GM18526 (cell line): ENCODE measurements around the gene PRKCZ.

ENCODE experiments used
- POLR2A ChIP-seq: IDR thresholded peaks from 3 replicates; pipeline ENCODE4 v1.6.1; 2011; ENCODE audit not compliant: insufficient read length; ENCODE audit errors: extremely low read depth

Gene PRKCZ

DNA sequence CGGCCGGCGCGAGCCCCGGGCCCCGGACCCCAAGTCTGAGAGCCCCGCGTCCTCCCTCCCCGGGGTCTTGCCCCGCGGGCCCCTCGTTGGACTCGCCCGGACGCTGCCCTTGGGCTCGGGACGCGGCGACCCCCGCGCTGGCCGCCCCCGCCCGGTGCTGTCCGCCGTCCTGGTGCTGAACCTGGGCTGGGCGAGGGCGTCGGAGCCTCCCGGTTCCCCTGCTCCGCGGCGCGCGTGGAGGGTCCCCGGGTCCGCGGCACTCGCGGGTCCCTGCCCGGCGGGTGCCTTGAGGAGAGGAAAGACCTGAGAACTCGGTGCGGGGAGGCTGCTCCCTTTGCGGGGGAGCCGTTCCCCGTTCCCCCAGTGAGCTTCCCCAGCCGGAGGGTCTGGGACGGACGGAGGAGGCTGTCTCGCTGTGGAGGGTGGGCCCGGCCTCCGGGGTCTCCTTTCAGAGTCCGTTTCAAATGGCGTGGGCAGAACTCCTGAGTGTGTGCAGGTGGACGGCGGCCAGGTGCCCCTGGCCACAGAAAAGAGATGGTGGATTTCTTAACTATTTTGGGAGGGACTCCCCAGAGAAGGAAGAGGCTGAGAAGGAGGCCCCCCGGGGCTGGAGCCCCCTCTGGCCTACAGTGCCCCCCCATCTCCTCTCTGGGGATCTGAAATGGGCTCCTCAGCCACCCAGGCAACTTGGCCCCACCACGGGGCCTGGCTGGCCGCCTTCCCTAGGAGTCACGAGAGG is 30.5 kb upstream of the PRKCZ start:
- no peak for TF ChIP-seq POLR2A

DNA sequence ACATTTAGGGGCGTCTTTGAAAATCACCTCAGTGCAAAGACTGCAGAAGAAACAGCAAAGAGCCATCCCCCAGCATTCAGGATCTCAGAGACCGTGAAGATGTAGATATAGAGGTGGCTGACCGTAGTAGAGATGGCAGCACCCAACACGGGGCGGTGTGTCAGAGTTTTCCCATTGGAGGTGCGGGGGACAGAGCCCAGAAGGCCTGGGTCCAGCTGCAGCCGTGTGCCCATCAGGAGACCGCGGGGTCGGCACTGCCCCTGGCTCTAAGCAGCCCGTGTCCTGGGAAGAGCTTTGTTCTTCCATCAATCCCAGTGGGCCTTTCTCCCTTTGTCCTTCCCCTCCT is 29.9 kb upstream of the PRKCZ start:
- TF ChIP-seq POLR2A, result no peak

DNA sequence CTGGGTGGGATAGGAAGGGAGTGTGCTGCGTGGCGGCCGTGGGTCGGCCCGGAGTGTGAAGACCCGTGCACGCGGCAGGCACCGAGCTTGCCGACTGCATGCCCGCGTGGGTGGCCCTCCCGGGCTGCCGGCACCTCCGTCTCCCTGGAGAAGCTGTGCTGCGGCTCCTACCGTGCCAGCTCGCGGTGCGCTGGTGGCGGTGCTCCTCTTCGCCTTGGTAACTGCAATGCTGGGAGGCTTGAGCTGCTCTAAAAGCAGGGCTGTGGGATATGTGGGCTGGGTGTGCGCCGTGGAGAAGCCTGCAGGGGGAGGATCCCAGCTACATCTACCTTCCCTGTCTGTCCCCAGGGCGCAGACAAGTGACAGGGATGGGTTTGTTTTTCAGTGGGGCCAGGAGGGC is 28.7 kb upstream of the PRKCZ start:
- TF ChIP-seq POLR2A, result no peak

DNA sequence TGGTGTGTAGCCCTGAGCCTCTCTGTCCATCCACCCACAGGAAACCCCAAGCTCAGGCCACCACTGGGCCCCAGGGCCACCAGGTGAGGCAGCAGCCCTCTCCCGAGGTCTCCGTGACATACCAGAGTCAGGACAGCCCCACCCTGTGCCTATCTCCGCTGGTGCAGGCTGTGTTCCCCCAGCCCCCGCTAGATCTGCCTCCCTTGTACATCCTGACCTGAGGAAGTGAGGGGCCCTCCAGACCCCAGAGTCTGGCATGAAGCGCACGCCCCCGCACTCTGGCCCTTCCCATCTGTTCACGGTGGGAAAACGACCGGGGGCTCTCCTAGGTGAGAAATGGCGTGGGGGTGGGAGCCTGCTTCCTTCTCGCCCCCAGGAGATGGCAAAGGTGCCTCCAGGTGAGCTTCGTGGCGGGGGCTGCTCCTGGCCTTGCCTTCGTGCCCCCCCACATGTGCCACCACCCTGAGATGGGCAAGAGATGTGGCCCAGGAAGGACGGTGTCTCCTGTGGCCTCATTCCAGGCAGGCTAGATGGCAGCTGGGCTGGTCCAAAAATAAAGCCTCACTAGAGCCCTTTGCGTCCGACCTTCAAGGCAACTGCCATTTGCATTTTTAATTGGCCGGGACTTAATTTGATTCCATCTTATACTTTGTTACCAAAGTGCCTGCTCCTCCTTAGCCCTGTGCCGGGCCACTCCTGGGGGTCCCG is 28.0 kb upstream of the PRKCZ start:
- no peak for TF ChIP-seq POLR2A

DNA sequence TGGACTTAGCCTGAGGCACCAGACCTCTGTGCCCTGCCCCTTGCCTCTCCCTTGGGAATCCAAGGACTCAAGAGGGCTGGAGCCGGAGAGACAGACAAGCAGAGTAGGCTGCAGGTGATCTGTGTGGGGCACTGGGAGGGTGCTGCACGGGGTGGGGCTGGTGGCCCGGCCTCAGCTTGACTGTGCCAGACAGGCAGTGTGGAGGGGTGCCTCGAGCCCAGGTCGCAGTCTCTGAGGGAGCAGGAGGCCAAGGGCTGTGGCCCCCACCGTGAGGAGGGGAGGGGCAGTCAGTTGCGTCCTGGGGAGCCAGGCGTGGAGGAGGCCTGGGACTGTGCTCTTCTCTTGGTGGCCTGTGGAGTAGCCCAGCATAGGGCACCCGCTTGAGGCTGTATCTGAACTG is 27.0 kb upstream of the PRKCZ start:
- TF ChIP-seq POLR2A, result no peak

DNA sequence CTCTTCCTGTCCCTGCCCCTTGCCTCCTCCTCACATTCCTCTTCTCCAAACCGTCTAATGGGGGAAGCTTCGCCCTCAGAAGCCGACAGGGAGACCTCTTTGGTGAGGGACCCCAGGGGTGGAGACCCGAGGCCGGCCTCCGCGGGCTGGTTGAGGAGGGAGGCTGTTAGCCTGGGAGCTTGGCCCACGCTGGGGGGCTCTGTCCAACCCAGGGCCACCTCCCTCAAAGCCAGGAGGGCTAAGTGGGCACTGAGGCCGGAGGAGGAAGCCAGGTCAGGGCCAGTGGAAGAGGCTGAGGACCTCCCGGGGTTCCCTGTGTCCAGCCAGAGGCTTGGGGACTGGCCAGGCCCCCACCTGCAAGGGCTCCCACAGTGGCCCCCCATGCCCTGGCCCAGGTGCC is 25.8 kb upstream of the PRKCZ start:
- no peak for TF ChIP-seq POLR2A

DNA sequence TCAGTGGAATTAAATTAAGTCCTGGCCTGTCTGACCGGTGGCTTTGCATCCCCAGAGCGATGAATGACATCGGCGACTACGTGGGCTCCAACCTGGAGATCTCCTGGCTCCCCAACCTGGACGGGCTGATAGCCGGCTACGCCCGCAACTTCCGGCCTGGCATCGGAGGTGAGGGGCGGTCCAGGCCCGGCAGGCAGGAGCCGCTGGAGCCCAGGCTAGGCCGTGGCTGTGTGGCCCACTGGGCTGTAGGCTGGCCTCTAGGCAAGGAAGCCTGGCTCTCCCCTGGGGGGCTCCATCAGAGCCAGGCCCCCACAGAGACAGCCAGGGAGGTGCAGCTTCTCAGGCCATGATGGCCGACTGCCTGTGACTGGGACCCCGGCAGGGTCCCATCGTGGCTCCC is 25.3 kb upstream of the PRKCZ start:
- no peak for TF ChIP-seq POLR2A

DNA sequence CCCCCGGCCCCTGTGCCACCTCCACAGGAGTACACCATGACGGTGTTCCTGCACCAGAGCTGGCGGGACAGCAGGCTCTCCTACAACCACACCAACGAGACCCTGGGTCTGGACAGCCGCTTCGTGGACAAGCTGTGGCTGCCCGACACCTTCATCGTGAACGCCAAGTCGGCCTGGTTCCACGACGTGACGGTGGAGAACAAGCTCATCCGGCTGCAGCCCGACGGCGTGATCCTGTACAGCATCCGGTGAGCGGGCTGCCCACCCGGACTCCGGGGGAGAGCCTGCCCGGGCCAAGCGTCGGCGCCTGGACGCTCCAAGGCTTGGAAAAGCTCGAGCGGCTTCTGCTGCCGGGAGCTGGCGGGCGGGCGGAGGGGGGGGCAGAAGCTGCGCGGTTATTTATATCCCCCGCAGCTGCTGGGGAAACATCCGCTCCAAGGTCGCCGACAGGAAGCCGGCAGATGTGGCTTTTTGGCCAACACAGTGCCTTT is 24.7 kb upstream of the PRKCZ start:
- TF ChIP-seq POLR2A, result no peak

DNA sequence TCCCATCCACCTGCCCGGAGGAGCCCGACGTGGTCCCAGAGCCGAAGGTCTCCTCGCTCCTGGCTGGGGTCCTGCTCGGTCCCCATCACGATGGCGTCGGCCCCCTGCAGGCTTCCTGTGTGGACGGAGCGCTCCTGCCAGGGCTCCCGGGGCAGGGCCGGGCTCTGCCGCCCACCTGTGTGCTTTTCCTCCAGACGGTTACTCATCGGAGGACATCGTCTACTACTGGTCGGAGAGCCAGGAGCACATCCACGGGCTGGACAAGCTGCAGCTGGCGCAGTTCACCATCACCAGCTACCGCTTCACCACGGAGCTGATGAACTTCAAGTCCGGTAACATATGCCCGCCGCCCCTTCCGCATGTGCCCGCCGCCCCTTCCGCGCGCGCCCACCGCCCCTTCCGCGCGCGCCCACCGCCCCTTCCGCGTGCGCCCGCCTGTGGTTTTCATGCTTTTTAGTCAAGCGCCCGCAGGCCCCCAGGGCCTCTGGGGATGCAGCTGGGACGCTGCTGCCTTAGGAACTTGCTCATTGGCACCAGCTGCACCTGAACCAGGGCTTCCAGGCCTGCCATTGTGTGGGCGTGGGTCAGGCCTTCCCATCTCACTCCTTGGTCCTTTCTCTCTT is 22.1 kb upstream of the PRKCZ start:
- no peak for TF ChIP-seq POLR2A

DNA sequence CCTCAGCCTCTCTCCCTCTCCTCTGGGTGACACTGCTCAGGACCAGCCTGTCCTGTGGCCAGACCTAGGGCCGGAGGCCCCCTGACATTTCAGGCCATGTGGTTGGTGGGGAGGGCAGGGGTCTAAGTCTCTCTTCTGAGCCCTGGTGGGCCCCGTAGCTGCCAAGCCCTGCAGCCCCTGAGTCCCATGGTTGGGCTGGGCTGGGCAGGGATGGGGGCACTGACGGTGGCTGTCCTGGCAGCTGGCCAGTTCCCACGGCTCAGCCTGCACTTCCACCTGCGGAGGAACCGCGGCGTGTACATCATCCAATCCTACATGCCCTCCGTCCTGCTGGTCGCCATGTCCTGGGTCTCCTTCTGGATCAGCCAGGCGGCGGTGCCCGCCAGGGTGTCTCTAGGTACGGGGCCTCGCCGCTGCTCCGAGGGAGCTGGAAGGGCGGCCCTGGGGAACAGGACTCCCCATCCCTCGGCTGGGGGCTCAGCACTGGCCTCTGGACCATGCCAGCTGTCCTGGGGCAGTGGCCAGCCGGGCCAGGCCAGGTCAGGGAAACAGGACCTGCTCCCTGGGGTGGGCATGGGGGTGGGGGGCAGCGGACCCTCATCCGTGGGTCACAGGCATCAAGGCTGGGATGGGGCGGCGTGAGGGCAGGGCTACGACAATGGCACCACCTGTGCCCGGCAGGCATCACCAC is 21.2 kb upstream of the PRKCZ start:
- TF ChIP-seq POLR2A, result no peak

DNA sequence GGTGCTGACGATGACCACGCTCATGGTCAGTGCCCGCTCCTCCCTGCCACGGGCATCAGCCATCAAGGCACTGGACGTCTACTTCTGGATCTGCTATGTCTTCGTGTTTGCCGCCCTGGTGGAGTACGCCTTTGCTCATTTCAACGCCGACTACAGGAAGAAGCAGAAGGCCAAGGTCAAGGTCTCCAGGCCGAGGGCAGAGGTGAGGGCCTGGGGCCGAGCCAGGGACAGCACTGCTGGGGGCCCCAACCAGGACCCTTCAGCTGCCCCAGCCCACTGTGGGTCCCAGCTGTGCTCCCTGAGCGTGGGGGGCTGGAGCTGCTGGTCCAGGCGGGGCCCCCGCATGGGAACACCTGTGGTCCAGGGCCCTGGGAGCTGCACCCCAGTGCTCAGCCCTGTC is 20.6 kb upstream of the PRKCZ start:
- no peak for TF ChIP-seq POLR2A

DNA sequence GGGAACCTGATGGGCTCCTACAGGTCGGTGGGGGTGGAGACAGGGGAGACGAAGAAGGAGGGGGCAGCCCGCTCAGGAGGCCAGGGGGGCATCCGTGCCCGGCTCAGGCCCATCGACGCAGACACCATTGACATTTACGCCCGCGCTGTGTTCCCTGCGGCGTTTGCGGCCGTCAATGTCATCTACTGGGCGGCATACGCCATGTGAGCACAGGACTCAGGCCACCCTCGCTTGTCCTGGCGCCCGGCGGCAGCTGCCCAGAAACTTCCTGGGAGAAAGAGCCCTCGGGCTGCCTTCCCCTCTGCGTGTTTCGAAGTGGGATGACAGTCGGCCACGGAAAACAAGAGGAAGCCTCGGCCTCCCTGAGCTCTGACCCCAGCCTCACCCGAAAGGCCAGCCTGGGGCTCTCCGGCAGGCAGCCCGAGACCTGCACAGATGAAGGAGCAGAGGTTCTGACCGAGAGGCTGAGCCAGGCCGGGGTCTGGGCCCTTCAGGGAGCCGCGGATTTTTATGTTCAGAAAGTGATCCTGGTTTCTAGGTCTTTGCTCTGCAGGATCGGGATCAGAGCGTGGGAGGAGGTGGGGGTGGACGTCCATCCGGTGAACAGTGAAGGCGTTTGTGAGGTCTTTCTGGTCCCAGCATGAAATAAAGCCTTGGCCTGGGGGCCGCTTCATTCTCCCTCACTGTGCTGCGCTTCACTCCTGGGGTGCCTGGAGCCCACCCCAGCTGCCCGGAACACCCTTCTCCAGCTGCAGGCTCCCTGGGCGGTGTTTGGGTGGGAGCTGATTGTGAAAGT is 19.9 kb upstream of the PRKCZ start:
- no peak for TF ChIP-seq POLR2A

DNA sequence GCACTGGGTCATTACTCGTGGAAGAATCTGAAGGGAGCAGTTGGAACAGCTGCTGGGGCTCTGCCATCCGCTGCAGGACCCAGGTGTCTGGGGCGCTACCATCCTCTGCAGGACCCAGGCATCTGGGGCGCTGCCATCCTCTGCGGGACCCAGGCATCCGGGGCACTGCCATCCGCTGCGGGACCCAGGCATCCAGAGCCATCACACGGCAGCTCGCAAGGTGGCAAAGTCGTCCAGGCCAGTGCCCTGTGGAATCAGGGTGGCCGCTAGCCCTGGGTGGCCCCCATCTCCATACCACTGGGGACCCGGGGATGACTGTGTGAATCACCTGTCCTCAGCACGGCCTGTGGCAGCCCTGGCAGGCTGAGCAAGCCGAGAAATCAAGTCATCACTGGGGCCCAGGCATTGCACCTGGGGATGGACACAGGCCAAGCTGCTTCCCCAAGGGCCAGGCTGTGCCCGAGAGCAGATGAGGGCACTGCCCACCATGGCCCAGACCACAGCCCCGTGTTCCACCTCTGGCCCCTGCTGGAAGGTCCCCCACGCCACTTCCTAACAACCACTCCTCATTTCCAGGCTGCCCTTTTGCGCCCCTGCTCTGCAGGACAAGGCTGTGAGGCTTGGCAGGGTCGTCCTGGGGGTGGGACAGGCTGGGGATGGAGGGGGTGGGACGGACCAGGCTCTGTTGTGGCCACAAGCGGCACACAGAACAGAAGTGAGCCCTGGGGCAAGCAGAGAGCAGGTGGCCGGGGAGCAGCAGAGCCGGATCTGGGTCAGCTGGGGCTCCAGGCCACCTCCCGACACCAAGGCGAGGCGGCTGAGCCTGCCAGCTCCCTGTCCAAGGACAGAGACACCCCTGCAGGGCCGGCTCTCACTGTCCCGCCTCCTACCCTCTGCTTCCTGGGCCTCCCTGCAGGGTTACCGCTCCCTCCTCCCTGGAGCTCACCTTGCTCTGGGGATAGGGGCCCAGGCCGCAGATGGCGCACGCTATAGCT is 18.4 kb upstream of the PRKCZ start:
- no peak for TF ChIP-seq POLR2A

DNA sequence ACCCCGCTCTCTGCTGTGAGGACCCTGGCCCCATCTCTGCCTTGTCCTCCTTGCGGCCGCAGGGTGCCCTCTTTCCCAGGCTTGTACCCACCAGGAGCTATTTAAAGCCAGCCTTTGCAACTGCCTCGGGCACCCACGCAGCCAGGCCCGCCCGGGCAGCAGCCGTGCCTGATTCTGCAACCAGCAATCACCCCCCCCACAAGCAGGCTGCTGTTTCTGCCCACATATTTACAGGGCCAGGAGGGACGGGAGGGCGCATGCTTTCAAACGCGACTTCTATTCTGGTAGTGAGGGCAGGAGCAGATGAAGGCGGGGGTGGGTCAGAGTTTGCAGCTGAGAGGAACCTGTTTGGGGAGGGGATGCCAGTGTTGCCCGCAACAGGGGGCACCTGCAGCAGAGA is 17.5 kb upstream of the PRKCZ start:
- no peak for TF ChIP-seq POLR2A
